HEK293 (cell line): Measurements from ENCODE around the gene LEMD1.

Source experiments
- CTCF ChIA-PET: fragments of 350-600 bp; formaldehyde crosslinking; extraction: SDS; loops from one replicate; lab custom pipeline; 2021; ENCODE audit warnings: antibody characterized with exemption; lab: Yijun Ruan, JAX
- POLR2A ChIA-PET: fragments of 300-600 bp; formaldehyde crosslinking; extraction: SDS; loops from one replicate; lab custom pipeline; 2020; ENCODE audit warnings: antibody characterized with exemption, inconsistent platforms; lab: Yijun Ruan, JAX
- H3K27ac ChIP-seq: fragments of 200-500 bp; sonication (Bioruptor generic); 2 replicates; pipeline ENCODE4 v1.5.1; 2014; ENCODE audit warnings: low read depth, low read length, control low read depth, inconsistent platforms; ENCODE audit errors: extremely low read depth
- H3K36me3 ChIP-seq, 2 experiments: fragments of 200-500 bp in 1 of 2; sonication (Bioruptor generic) in 1 of 2; 1 replicate in 1 of 2; 2 replicates in 1 of 2; pipeline ENCODE4 v1.5.1; 2014 to 2017; ENCODE audit warnings: inconsistent platforms in 2 of 2, low read length in 2 of 2; ENCODE audit not compliant: control insufficient read depth in 2 of 2, insufficient read depth in 1 of 2
- H3K4me1 ChIP-seq: fragments of 200-500 bp; sonication (Bioruptor generic); 2 replicates; pipeline ENCODE4 v1.5.1; 2014; ENCODE audit warnings: mild to moderate bottlenecking, low read length, inconsistent platforms; ENCODE audit not compliant: control insufficient read depth, insufficient read depth
- H3K4me3 ChIP-seq: 2 replicates; pipeline ENCODE4 v1.5.1; 2011; ENCODE audit warnings: low read depth, mild to moderate bottlenecking, control low read depth, low read length, moderate library complexity
- H3K9me3 ChIP-seq: fragments of 200-500 bp; sonication (Bioruptor generic); 2 replicates; pipeline ENCODE4 v1.5.1; 2014; ENCODE audit warnings: low read depth, low read length, inconsistent platforms; ENCODE audit not compliant: control insufficient read depth, insufficient read depth
- AEBP2 ChIP-seq: fragments of 450-650 bp; formaldehyde crosslinking; IDR thresholded peaks from 2 replicates; pipeline ENCODE4 v1.5.1; 2016; ENCODE audit warnings: missing biosample characterization, missing genetic modification characterization, borderline replicate concordance
- GLI4 ChIP-seq: fragments of 450-650 bp; formaldehyde crosslinking; IDR thresholded peaks from 2 replicates; pipeline ENCODE4 v1.5.1; 2016; ENCODE audit warnings: missing biosample characterization, missing genetic modification characterization
- TRIM28 ChIP-seq: IDR thresholded peaks from 2 replicates; pipeline ENCODE4 v1.6.1; 2011; ENCODE audit warnings: low read length, control low read depth, borderline replicate concordance
- ZBTB11 ChIP-seq: fragments of 450-650 bp; formaldehyde crosslinking; conservative IDR thresholded peaks from 2 replicates; pipeline ENCODE4 v1.5.1; 2016; ENCODE audit warnings: low read depth, missing biosample characterization, missing genetic modification characterization
- ZBTB8A ChIP-seq: fragments of 450-650 bp; formaldehyde crosslinking; IDR thresholded peaks from 2 replicates; pipeline ENCODE4 v1.5.1; 2016; ENCODE audit warnings: missing biosample characterization, missing genetic modification characterization
- ZNF132 ChIP-seq: fragments of 450-650 bp; formaldehyde crosslinking; IDR thresholded peaks from 2 replicates; pipeline ENCODE4 v1.5.1; 2017; ENCODE audit warnings: missing biosample characterization, missing genetic modification characterization, borderline replicate concordance
- ZNF140 ChIP-seq: fragments of 450-650 bp; formaldehyde crosslinking; IDR thresholded peaks from 2 replicates; pipeline ENCODE4 v1.5.1; 2016; ENCODE audit warnings: missing biosample characterization, missing genetic modification characterization
- ZNF148 ChIP-seq: fragments of 450-650 bp; formaldehyde crosslinking; IDR thresholded peaks from 2 replicates; pipeline ENCODE4 v1.5.0; 2017; ENCODE audit warnings: missing biosample characterization, missing genetic modification characterization, borderline replicate concordance
- ZNF302 ChIP-seq: fragments of 450-650 bp; formaldehyde crosslinking; IDR thresholded peaks from 2 replicates; pipeline ENCODE4 v1.5.1; 2016; ENCODE audit warnings: missing biosample characterization, missing genetic modification characterization, low read depth
- ZNF391 ChIP-seq: fragments of 450-650 bp; formaldehyde crosslinking; IDR thresholded peaks from 2 replicates; pipeline ENCODE4 v1.5.1; 2016; ENCODE audit warnings: low read depth, missing biosample characterization, missing genetic modification characterization, borderline replicate concordance
- ZNF394 ChIP-seq: fragments of 450-650 bp; formaldehyde crosslinking; IDR thresholded peaks from 2 replicates; pipeline ENCODE4 v1.5.1; 2016; ENCODE audit warnings: missing biosample characterization, missing genetic modification characterization, mild to moderate bottlenecking, moderate library complexity, borderline replicate concordance
- ZNF398 ChIP-seq: fragments of 450-650 bp; formaldehyde crosslinking; IDR thresholded peaks from 2 replicates; pipeline ENCODE4 v1.5.1; 2017; ENCODE audit warnings: missing biosample characterization, missing genetic modification characterization
- ZNF501 ChIP-seq: fragments of 450-650 bp; formaldehyde crosslinking; IDR thresholded peaks from 2 replicates; pipeline ENCODE4 v1.5.1; 2016; ENCODE audit warnings: missing biosample characterization, missing genetic modification characterization
- ZNF518A ChIP-seq: fragments of 450-650 bp; formaldehyde crosslinking; conservative IDR thresholded peaks from 2 replicates; pipeline ENCODE4 v1.5.1; 2016; ENCODE audit warnings: low read depth, missing biosample characterization, missing genetic modification characterization
- ZNF529 ChIP-seq: fragments of 450-650 bp; formaldehyde crosslinking; IDR thresholded peaks from 2 replicates; pipeline ENCODE4 v1.5.1; 2017; ENCODE audit warnings: missing genetic modification characterization, missing biosample characterization; ENCODE audit not compliant: insufficient replicate concordance
- ZNF544 ChIP-seq: fragments of 450-650 bp; formaldehyde crosslinking; IDR thresholded peaks from 2 replicates; pipeline ENCODE4 v1.5.0; 2017; ENCODE audit warnings: missing biosample characterization, missing genetic modification characterization
- ZNF626 ChIP-seq: fragments of 450-650 bp; sonication (Bioruptor Pico); formaldehyde crosslinking; IDR thresholded peaks from 2 replicates; pipeline ENCODE4 v1.5.1; 2018; ENCODE audit warnings: missing biosample characterization, missing genetic modification characterization, inconsistent platforms
- ZNF704 ChIP-seq: fragments of 450-650 bp; formaldehyde crosslinking; IDR thresholded peaks from 2 replicates; pipeline ENCODE4 v1.5.1; 2016; ENCODE audit warnings: missing biosample characterization, missing genetic modification characterization
- ZNF792 ChIP-seq: fragments of 450-650 bp; formaldehyde crosslinking; IDR thresholded peaks from 2 replicates; pipeline ENCODE4 v1.5.1; 2016; ENCODE audit warnings: missing biosample characterization, missing genetic modification characterization
- ZNF830 ChIP-seq: fragments of 450-650 bp; IDR thresholded peaks from 2 replicates; pipeline ENCODE4 v1.5.0; 2018; ENCODE audit warnings: missing biosample characterization, missing genetic modification characterization, low read depth, mild to moderate bottlenecking, moderate library complexity

LEMD1 gene

GRCh38 chr1:205443585-205444299, 21.9 kb upstream of the LEMD1 start:
- Histone ChIP-seq H3K27ac (no peak overlapping the region), H3K9me3 (no peaks in the 10 kb centered on the region), H3K4me1 (peaks cover 2% of the 10 kb centered on the region; the same call in 1 of the 2 replicates), H3K36me3 (no peaks in the 10 kb centered on the region), H3K4me3 (no peak overlapping the region)
- CTCF ChIA-PET, result interaction anchor here (0.7 to 2.4 kb wide), 7 partner anchors 8 to 108 kb away, joined by 3 to 7 read pairs (median 4); no protein-coding TSS in a partner anchor
- POLR2A ChIA-PET, result no interaction called here
- TF ChIP-seq ZNF529 (tag by site-specific recombination) (no peak), ZNF544 (tag by site-specific recombination) (no peak), ZNF792 (tag by site-specific recombination) (no peak), ZNF398 (tag by site-specific recombination) (no peak), GLI4 (tag by site-specific recombination) (no peak), ZNF830 (tag by site-specific recombination) (no peak), ZNF626 (no peak), ZBTB8A (tag by site-specific recombination) (no peak), ZNF140 (no peak), ZNF501 (tag by site-specific recombination) (no peak), ZNF148 (tag by site-specific recombination) (no peak), ZNF132 (no peak), ZNF391 (no peak), ZNF302 (no peak), ZBTB11 (tag by site-specific recombination) (no peak), AEBP2 (tag by site-specific recombination) (no peak), ZNF704 (tag by site-specific recombination) (no peak), ZNF394 (tag by site-specific recombination) (no peak), ZNF518A (tag by site-specific recombination) (no peak), TRIM28 (no peak)
